OCI-LY7 (cell line): Measurements from ENCODE around the gene EVX1. TPM values are rescaled to one million over a fixed set of nuclear protein-coding genes. Genes with fewer than 3 reads are reported as not detected.

ENCODE experiments used
- BruUV-seq: library from RNA; stranded (reverse); fragments of 400-500 nt; replicated peaks from 2 replicates; lab custom pipeline; 2021; lab: Mats Ljungman, UMichigan
- CTCF ChIA-PET: fragments of 300-600 bp; sonication (Branson Sonifier 250); formaldehyde crosslinking; loops from one replicate; lab custom pipeline; 2022; ENCODE audit warnings: antibody characterized with exemption; ENCODE audit not compliant: unreplicated experiment; lab: Charles Lee
- POLR2A ChIA-PET: fragments of 300-600 bp; sonication (Branson Sonifier 250); formaldehyde crosslinking; loops from one replicate; lab custom pipeline; 2022; ENCODE audit warnings: antibody characterized with exemption; lab: Charles Lee
- DNase-seq: peaks from one replicate; pipeline ENCODE4 v3.0.0-alpha.2; 2015; ENCODE audit warnings: low spot score
- H2AFZ ChIP-seq: fragments of 200-600 bp; sonication (generic), shearing (Covaris generic); 2 replicates; pipeline ENCODE4 v1.6.1; 2014; ENCODE audit warnings: mild to moderate bottlenecking, antibody characterized with exemption, low read length, moderate library complexity
- H3K27ac ChIP-seq: fragments of 200-600 bp; sonication (generic); 2 replicates; pipeline ENCODE4 v1.5.1; 2014; ENCODE audit warnings: mixed run types, low read depth, mild to moderate bottlenecking, moderate library complexity, low read length, inconsistent platforms; ENCODE audit not compliant: poor library complexity, severe bottlenecking
- H3K36me3 ChIP-seq: fragments of 200-600 bp; sonication (generic); 2 replicates; pipeline ENCODE4 v1.6.1; 2014; ENCODE audit warnings: mild to moderate bottlenecking, antibody characterized with exemption, low read length, moderate library complexity, mixed read lengths; ENCODE audit not compliant: insufficient read depth
- H3K4me1 ChIP-seq: fragments of 200-600 bp; sonication (generic); 2 replicates; pipeline ENCODE4 v1.5.1; 2014; ENCODE audit warnings: mild to moderate bottlenecking, low read length; ENCODE audit not compliant: insufficient read depth, poor library complexity, severe bottlenecking
- H3K4me2 ChIP-seq: fragments of 200-600 bp; sonication (generic); 2 replicates; pipeline ENCODE4 v1.6.1; 2014; ENCODE audit warnings: mild to moderate bottlenecking, low read length
- H3K4me3 ChIP-seq: fragments of 200-600 bp; sonication (generic); 2 replicates; pipeline ENCODE4 v1.5.1; 2014; ENCODE audit warnings: mild to moderate bottlenecking, low read depth, low read length; ENCODE audit not compliant: poor library complexity, severe bottlenecking
- H3K79me2 ChIP-seq: fragments of 200-600 bp; sonication (generic); 2 replicates; pipeline ENCODE4 v1.6.1; 2016; ENCODE audit warnings: low read depth, mild to moderate bottlenecking, low read length, moderate library complexity, mixed read lengths; ENCODE audit not compliant: insufficient read depth
- H3K9me2 ChIP-seq: fragments of 200-600 bp; sonication (generic); 2 replicates; pipeline ENCODE4 v1.6.1; 2016; ENCODE audit warnings: mild to moderate bottlenecking, low read length, mixed read lengths; ENCODE audit not compliant: insufficient read depth
- H3K9me3 ChIP-seq: fragments of 200-600 bp; sonication (generic); 2 replicates; pipeline ENCODE4 v1.6.1; 2014; ENCODE audit warnings: mild to moderate bottlenecking, mixed run types, low read length, mixed read lengths
- H4K20me1 ChIP-seq: fragments of 200-600 bp; sonication (generic); 2 replicates; pipeline ENCODE4 v1.6.1; 2014; ENCODE audit warnings: mild to moderate bottlenecking, antibody characterized with exemption, low read length, moderate library complexity, mixed read lengths; ENCODE audit not compliant: insufficient read depth
- CTCF ChIP-seq: fragments of 200-600 bp; sonication (generic); conservative IDR thresholded peaks from 2 replicates; pipeline ENCODE4 v1.5.1; 2014; ENCODE audit warnings: mild to moderate bottlenecking, antibody characterized with exemption, low read length, moderate library complexity, mixed read lengths
- EZH2phosphoT487 ChIP-seq: fragments of 200-600 bp; sonication (generic); IDR thresholded peaks from 2 replicates; pipeline ENCODE4 v1.6.1; 2018; ENCODE audit warnings: low read depth, borderline replicate concordance, mild to moderate bottlenecking, mixed run types, antibody characterized with exemption, low read length, moderate library complexity, mixed read lengths
- intact Hi-C: fragments of 100-400 bp; cut with micrococcal nuclease; formaldehyde crosslinking; loops from one replicate; pipeline ENCODE4 v1.10.0; 2022; ENCODE audit not compliant: unreplicated experiment
- total RNA-seq, 2 experiments: library from RNA; depleted of rRNA in 1 of 2; stranded (reverse); fragments of >200 nt in 1 of 2; shearing (Covaris generic) in 1 of 2; gene quantifications; 2 replicates each; pipeline ENCODE4 v1.2.3, GENCODE V29; 2014 to 2022

Gene EVX1
- total RNA-seq, 2 experiments from 2014 or later: not detected

- ChIA-PET CTCF (no interaction called here), POLR2A (no interaction called here)
- DNase-seq: no peak
- H3K4me1 ChIP-seq: no peaks in the 10 kb centered on the region
- intact Hi-C loops: no loop called here
- no peak overlapping the region for H3K4me3 ChIP-seq
- H3K9me3 ChIP-seq: no peaks in the 10 kb centered on the region
- no TSS peak for BruUV-seq
- no peaks in the 10 kb centered on the region for H4K20me1 ChIP-seq
- no peak overlapping the region for H3K4me2 ChIP-seq
- no peak overlapping the region for H3K27ac ChIP-seq
- no peaks in the 10 kb centered on the region for H3K36me3 ChIP-seq
- no peak overlapping the region for H2AFZ ChIP-seq
- H3K9me2 ChIP-seq: no peaks in the 10 kb centered on the region
- TF ChIP-seq CTCF (no peak), EZH2phosphoT487 (no peak)
- H3K79me2 ChIP-seq: no peaks in the 10 kb centered on the region
Observed at GRCh38 chr7:27245124-27245797, 2.7 kb downstream of the EVX1 start.

- DNase-seq: no peak
- Histone ChIP-seq H3K4me2 (no peak overlapping the region), H3K4me1 (no peaks in the 10 kb centered on the region), H3K36me3 (no peaks in the 10 kb centered on the region), H3K79me2 (no peaks in the 10 kb centered on the region), H3K9me2 (no peaks in the 10 kb centered on the region), H4K20me1 (no peaks in the 10 kb centered on the region), H3K9me3 (no peaks in the 10 kb centered on the region), H3K27ac (no peak overlapping the region), H2AFZ (no peak overlapping the region), H3K4me3 (no peak overlapping the region)
- BruUV-seq: no TSS peak
- intact Hi-C loops: no loop called here
- no peak for TF ChIP-seq CTCF
- TF ChIP-seq EZH2phosphoT487: no peak
- CTCF ChIA-PET: no interaction called here
- POLR2A ChIA-PET: no interaction called here
Observed at GRCh38 chr7:27245798-27246691, 3.4 kb downstream of the EVX1 start.

- CTCF ChIA-PET: no interaction called here
- no peak for TF ChIP-seq EZH2phosphoT487
- TF ChIP-seq CTCF: no peak
- DNase-seq: no peak
- no peaks in the 10 kb centered on the region for H4K20me1 ChIP-seq
- POLR2A ChIA-PET: no interaction called here
- no peaks in the 10 kb centered on the region for H3K9me3 ChIP-seq
- no peaks in the 10 kb centered on the region for H3K79me2 ChIP-seq
- H3K9me2 ChIP-seq: no peaks in the 10 kb centered on the region
- no peaks in the 10 kb centered on the region for H3K4me1 ChIP-seq
- BruUV-seq: no TSS peak
- no peak overlapping the region for H2AFZ ChIP-seq
- H3K27ac ChIP-seq: no peak overlapping the region
- H3K36me3 ChIP-seq: no peaks in the 10 kb centered on the region
- H3K4me2 ChIP-seq: no peak overlapping the region
- no peak overlapping the region for H3K4me3 ChIP-seq
- intact Hi-C loops: no loop called here
Observed at GRCh38 chr7:27247000-27247399, 4.4 kb downstream of the EVX1 start.
